K562 (cell line): ENCODE measurements around the gene TBX1. TPM values are rescaled to one million over a fixed set of nuclear protein-coding genes. Genes with fewer than 3 reads are reported as not detected.

Experiments
- CBX3 ChIP-seq, 2 experiments: IDR thresholded peaks; 1 replicate in 1 of 2; 2 replicates in 1 of 2; pipeline ENCODE4 v1.6.1; 2012; ENCODE audit warnings: inconsistent platforms in 2 of 2, low read length in 2 of 2, borderline replicate concordance in 1 of 2, control low read depth in 1 of 2
- DACH1 ChIP-seq: fragments of 450-650 bp; IDR thresholded peaks from 2 replicates; pipeline ENCODE4 v1.6.1; 2018; ENCODE audit not compliant: partially characterized antibody
- ELF1 ChIP-seq: fragments of 200-800 bp; sonication (Bioruptor generic); IDR thresholded peaks from 2 replicates; pipeline ENCODE4 v1.6.1; 2016; ENCODE audit warnings: missing genetic modification characterization, missing compliant biosample characterization
- EP400 ChIP-seq: fragments of 450-650 bp; IDR thresholded peaks from 2 replicates; pipeline ENCODE4 v1.6.1; 2017; ENCODE audit warnings: antibody characterized with exemption, mild to moderate bottlenecking, moderate library complexity
- ETS1 ChIP-seq: conservative IDR thresholded peaks from 2 replicates; pipeline ENCODE4 v1.6.1; 2011; ENCODE audit warnings: low read depth, mild to moderate bottlenecking, low read length; ENCODE audit not compliant: control insufficient read depth
- HOMEZ ChIP-seq: fragments of 250-450 bp; sonication (Bioruptor Pico); IDR thresholded peaks from 2 replicates; pipeline ENCODE4 v1.4.0; 2020; ENCODE audit warnings: mild to moderate bottlenecking, moderate library complexity
- MLX ChIP-seq, 2 experiments: fragments of 450-650 bp in 1 of 2; sonication (generic) in 1 of 2; formaldehyde crosslinking; conservative IDR thresholded peaks; 2 replicates each; pipeline versions ENCODE4 v1.4.0 to v1.8.1; 2020 to 2022; ENCODE audit warnings: mild to moderate bottlenecking in 1 of 2, missing genetic modification reagents in 1 of 2
- RB1 ChIP-seq: fragments of 450-650 bp; IDR thresholded peaks from 2 replicates; pipeline ENCODE4 v1.6.1; 2017; ENCODE audit warnings: low read depth, mild to moderate bottlenecking
- TAF1 ChIP-seq: IDR thresholded peaks from 2 replicates; pipeline ENCODE4 v1.6.1; 2011; ENCODE audit warnings: mild to moderate bottlenecking, low read length, moderate library complexity; ENCODE audit not compliant: insufficient read depth, control insufficient read depth, severe bottlenecking; ENCODE audit errors: extremely low read depth
- TARDBP ChIP-seq: fragments of 450-650 bp; IDR thresholded peaks from 2 replicates; pipeline ENCODE4 v1.6.1; 2016
- VEZF1 ChIP-seq: fragments of 200-800 bp; sonication (Bioruptor generic); IDR thresholded peaks from 2 replicates; pipeline ENCODE4 v1.6.1; 2017; ENCODE audit warnings: missing genetic modification characterization, missing compliant biosample characterization
- XRCC5 ChIP-seq: fragments of 200-400 bp; formaldehyde crosslinking; IDR thresholded peaks from 2 replicates; pipeline ENCODE4 v1.6.1; 2017; ENCODE audit warnings: low read depth, mild to moderate bottlenecking, low read length
- ZBTB49 ChIP-seq: sonication (generic); formaldehyde crosslinking; IDR thresholded peaks from 2 replicates; pipeline ENCODE4 v1.8.0; 2022; ENCODE audit warnings: missing genetic modification reagents, mild to moderate bottlenecking, borderline replicate concordance
- ZFP91 ChIP-seq: sonication (generic); formaldehyde crosslinking; IDR thresholded peaks from 2 replicates; pipeline ENCODE4 v1.8.0; 2022; ENCODE audit warnings: mild to moderate bottlenecking, missing genetic modification reagents
- ZKSCAN1 ChIP-seq: fragments of 150-350 bp; IDR thresholded peaks from 2 replicates; pipeline ENCODE4 v1.6.1; 2016; ENCODE audit warnings: low read depth, low read length
- ZKSCAN3 ChIP-seq: fragments of 250-450 bp; sonication (Bioruptor Pico); IDR thresholded peaks from 2 replicates; pipeline ENCODE4 v1.4.0; 2020
- ZNF165 ChIP-seq: fragments of 250-450 bp; sonication (Bioruptor Pico); IDR thresholded peaks from 2 replicates; pipeline ENCODE4 v1.4.0; 2020; ENCODE audit warnings: borderline replicate concordance
- polyA plus RNA-seq, 8 experiments: library from polyadenylated mRNA; depleted of rRNA in 4 of 8; stranded (reverse) in 5 of 8; unstranded in 3 of 8; fragments of >200 nt; fragmentation: Nextera tagmentation in 2 of 8; fragmentation: Illumina TruSeq in 1 of 8; extraction: Ambion mirVana in 2 of 8; extraction: Trizol in 1 of 8; gene quantifications; 2 replicates each; pipeline versions ENCODE4 v1.2.1 to v1.2.3, GENCODE V29; 2011 to 2014; ENCODE audit warnings: inconsistent platforms in 1 of 8, missing spikeins in 1 of 8
- total RNA-seq, 7 experiments: library from RNA; depleted of rRNA in 6 of 7; stranded (reverse); fragments of >200 nt in 6 of 7; fragmentation: Illumina TruSeq in 2 of 7; extraction: Trizol in 2 of 7; gene quantifications; 2 replicates each; pipeline versions ENCODE4 v1.2.1 to v1.2.3, GENCODE V29; 2011 to 2021; ENCODE audit warnings: low replicate concordance in 1 of 7

The TBX1 gene
- total and polyA plus RNA-seq, 9 of the 15 experiments (the other 6 are each of a cell fraction or from before 2014, with no cell fraction given), result 0.07 to 35.0 (median 3.9) TPM

- TF ChIP-seq ZNF165, result no peak
- peak; percentile 63; the same call in 1 of the 2 replicates for TF ChIP-seq ZKSCAN1
- peak; percentile 80 for TF ChIP-seq ETS1
- no peak for TF ChIP-seq HOMEZ (CRISPR knock-in tag)
- no peak for TF ChIP-seq ZKSCAN3 (CRISPR knock-in tag)
- TF ChIP-seq TAF1, result no peak
- TF ChIP-seq ELF1 (tag), result no peak
- TF ChIP-seq EP400, result no peak
- no peak for TF ChIP-seq DACH1
- no peak for TF ChIP-seq XRCC5
- no peak for TF ChIP-seq ZBTB49 (CRISPR knock-in tag)
- TF ChIP-seq TARDBP, result peak; percentile 50; the same call in 1 of the 2 replicates
- peak in 1 of 2 experiments; percentile 66; a peak in 1 of 4 replicates for TF ChIP-seq MLX (CRISPR knock-in tag; conservative IDR thresholded peaks at IDR 0.05)
- TF ChIP-seq CBX3 (IDR thresholded peaks at IDR 0.05; ENCODE audit: borderline replicate concordance in 1 of 2, low read length in 2 of 2), result no peak
- TF ChIP-seq VEZF1 (CRISPR knock-in tag), result peak; percentile 80
- TF ChIP-seq RB1, result peak; percentile 89
- no peak for TF ChIP-seq ZFP91 (CRISPR knock-in tag)
These were observed 45.9 kb downstream of the TBX1 start (continued) for GRCh38 chr22:19806213-19807160.
